ENCODE measurements around the gene ZNF738. TPM values are rescaled to one million over a fixed set of nuclear protein-coding genes. Genes with fewer than 3 reads are reported as not detected.
A peak's percentile ranks its signal among the peaks of the same experiment; 100 is the strongest.
"Not testable (repeated sequence)": the region's sequence is repeated elsewhere in the genome, so short reads cannot be mapped to it uniquely, and the experiment has no call there.

ZNF738 gene
- 2.4 TPM for total RNA-seq
- long read RNA-seq, partial matches to known transcripts = 1 of 1 reads
- long read RNA-seq, other reads (novel, unspliced or antisense) = 0 of 1 reads

DNA sequence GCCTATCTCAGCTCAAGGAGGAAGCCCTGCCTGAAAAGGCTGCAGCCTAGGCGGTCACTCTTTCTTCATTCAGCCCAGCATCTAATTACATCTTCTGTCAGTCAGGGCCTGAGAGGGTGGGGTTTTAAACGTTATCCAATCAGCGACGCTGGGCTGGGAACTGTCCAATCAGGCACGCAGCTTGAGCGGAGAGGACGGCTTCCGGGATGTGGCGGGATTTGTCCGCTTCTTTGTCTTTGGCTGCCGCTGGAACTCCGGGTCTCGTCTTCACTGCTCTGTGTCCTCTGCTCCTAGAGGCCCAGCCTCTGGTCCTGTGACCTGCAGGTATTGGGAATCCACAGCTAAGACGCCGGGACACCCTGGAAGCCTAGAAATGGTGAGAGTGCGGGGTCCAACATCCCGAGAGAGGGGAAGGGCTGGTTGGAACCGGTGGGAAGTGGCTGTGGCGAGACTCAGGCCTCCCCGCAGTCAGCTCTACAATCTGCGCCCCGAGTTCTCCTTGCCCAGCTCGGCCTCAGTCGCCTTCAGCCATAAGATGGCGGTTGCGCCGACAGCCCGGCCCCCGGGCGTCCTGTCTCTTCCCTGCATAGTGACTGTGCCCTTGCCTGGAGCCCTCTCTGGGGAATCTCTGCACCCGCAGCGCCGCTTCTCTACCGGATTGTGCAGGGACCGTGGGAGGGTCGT, at the start of gene ZNF738:
ZNF738 (plus strand) TSS at position 233 of the 684 bp plus-strand sequence; CDS start at position 374, 141 bp downstream.
- DNase-seq (ENCODE audit: low spot score) = peak; percentile 96

DNA sequence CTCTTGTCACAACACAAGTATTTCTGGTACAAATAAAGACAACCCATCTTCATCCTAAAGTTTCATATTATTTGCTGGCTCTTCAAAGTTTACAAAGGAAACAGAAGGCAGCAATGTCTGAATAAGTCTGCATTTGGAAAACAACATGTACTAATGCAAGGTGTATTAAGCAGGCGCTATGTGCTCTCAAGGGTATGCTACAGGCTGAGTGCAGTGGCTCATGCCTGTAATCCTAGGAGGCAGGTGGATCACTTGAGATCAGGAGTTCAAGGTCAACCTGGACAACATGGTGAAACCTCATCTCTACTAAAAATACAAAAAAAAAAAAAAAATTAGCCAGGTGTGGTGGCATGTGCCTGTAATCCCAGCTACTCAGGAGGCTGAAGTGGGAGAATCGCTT, 46.0 kb upstream of the ZNF738 start:
- DNase-seq (ENCODE audit: low spot score) = not testable (repeated sequence)

DNA sequence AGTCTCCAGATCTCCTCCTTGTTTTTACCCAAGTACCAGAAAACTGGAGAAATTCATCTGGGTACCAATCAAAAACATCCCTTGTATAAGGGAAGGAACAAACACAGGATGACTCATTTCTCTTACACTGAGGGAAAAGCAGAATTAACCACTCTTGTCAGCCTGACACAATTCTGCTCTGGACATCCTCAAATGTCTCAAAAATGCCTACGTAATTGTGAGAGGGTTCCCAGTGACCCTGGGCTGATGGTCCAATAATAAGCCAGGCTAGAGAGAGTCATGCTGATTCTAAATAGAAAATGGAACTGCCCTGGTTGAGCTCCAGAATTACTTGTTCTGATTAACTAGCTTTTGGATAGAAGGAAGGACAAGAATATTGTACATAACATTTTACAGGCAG, 44.1 kb upstream of the ZNF738 start:
- DNase-seq (ENCODE audit: low spot score) = no peak

DNA sequence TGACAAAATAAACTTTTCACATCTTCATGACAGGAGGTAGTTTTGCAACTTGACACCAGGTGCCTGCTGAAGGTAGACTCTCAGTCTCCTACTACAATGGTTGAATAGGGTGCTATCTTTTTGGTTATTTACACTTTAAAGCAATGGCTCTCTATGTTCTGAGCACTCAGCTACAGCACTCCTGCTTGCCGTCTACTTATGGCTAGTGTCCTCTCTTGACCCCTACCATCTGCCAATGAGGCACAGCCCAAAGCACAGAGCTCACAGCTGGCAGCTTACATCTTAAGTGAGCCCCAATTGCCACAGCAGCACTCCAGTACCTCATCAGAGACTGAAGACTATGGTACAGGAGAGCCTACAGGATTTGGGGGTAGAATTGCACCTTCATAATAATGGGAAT, 41.0 kb upstream of the ZNF738 start:
- DNase-seq (ENCODE audit: low spot score) = no peak

DNA sequence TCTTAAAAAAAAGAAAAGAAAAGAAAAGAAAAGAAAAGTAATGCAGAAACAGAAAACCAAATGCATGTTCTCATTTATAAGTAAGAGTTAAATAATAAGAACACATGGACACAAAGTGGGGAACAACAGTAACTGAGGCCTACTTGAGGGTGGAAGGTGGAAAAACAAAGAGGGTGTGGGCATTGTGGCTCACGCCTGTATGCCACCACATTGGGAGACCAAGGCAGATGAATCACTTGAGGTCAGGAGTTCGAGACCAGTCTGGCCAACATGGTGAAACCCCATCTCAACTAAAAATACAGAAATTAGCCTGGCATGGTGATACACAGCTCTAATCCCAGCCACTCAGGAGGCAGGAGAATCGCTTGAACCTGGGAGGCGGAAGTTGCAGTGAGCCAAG, 37.7 kb upstream of the ZNF738 start:
- DNase-seq (ENCODE audit: low spot score) = no peak

DNA sequence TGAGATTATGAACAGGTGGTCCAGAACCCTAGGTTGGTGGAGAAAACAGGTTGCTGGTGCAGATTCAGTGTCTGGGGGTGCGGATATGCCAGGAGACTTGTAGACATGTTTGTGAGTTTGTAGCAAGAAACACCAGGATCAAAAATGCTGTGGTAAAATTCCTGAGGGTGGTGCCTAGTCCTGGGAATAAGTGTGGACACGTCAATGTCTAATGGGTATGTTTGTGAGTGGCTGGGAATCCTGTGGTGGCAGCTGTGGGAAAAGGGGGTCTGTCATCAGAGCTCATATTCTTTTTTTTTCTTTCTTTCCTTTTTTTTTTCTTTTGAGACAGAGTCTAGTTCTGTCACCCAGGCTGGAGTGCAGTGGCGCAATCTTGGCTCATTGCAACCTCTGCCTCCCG, 36.8 kb upstream of the ZNF738 start:
- DNase-seq (ENCODE audit: low spot score) = no peak

DNA sequence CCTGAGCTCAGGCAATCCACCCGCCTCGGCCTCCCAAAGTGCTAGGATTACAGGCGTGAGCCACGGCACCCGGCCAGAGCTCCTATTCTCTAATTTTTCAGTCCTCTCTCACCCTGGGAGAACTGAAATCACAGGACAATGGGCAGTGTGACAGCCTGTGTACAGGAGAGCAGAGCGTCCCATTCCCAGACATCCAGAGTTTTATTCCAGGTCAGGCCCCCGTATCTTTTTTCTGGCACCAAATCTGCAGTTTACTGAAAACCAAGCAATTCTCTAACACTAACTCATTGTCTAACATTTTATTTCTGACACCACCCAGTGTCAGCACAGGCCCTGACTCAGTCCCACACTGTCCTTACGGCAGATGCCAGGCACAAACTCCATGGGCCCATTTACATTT, 36.3 kb upstream of the ZNF738 start:
- no peak for DNase-seq (ENCODE audit: low spot score)

DNA sequence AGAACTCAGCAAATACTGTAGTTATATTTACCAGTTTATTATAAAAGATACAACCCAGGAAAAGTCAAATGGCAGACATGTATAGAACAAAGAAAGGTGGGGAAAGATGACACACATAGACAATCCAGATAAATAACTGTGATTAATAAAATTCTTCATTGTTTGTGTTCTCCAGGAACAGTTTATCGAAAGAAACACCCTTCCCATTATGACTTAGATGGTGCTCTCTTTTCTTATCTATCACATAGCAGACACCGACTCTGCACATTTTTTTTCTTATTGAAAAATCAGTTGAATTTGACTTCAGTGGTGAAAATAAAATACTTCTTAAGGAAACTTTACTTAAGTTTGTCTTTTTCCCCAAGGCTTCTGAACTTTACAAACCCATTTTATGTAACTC, 35.8 kb upstream of the ZNF738 start:
- DNase-seq (ENCODE audit: low spot score) = no peak

DNA sequence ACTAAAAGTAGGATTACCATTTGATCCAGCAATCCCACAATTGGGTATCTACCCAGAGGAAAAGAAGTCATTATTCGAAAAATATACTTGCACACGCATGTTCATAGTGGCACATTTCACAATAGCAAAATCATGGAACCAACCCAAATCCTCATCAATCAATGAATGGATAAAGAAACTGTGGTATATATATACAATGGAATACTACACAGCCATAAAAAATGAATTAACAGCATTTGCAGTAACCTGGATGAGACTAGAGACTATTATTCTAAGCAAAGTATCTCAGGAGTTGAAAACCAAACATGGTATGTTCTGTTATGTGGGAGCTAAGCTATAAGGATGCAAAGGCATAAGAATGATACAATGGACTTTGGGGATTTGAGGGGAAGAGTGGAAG, 32.6 kb upstream of the ZNF738 start:
- DNase-seq (ENCODE audit: low spot score) = no peak

DNA sequence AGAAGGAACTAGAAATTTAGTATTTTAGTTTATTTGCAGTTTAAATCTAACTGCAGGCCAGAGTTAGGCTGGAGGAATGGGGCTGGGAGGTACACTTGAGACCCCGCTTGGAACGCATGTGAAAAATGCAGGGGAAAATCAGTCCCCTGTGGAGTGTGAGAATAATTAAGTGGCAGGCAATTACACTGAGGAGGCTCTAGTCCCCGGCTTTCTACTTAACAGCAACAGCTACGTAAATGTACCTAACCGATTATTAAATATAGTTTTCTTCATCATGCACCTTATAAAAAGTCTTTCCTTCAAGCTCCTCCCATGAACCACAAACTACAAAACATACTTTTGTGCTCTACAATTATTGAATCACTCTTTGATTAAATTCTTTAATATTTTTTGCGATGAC, 30.4 kb upstream of the ZNF738 start:
- DNase-seq (ENCODE audit: low spot score) = no peak

DNA sequence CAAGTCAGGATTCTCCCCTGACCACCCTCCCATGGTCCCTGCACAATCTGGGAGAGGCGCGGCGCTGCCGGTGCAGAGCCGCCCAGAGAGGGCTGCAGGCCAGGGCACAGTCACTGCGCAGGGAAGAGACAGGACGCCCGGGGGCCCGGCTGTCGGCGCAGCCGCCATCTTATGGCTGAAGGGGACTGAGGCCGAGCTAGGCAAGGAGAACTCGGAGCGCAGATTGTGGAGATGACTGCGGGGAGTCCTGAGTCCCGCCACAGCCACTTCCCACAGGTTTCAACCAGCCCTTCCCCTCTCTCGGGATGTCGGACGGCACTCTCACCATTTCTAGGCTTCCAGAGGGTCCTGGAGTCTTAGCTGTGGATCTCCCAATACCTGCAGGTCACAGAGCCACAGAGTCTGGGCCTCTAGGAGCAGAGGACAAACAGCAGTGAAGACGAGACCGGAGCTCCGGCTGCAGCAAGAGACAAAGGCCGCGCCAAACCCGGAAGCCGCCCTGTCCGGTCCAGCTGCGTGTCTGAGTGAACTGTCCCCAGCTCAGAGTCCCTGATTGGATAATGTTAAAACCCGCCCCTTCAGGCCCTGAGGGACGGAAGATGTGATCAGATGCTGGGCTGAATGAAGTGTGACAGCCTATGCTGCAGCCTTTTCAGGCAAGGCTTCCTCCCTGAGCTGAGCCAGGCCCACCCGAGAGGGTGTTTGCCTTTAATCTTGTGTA, 29.8 kb upstream of the ZNF738 start, which contains the start of gene ZNF708:
ZNF708 (minus strand) TSS at position 526 of the 721 bp plus-strand sequence; CDS start at position 328, 198 bp downstream.
- DNase-seq (ENCODE audit: low spot score) = peak; percentile 92

DNA sequence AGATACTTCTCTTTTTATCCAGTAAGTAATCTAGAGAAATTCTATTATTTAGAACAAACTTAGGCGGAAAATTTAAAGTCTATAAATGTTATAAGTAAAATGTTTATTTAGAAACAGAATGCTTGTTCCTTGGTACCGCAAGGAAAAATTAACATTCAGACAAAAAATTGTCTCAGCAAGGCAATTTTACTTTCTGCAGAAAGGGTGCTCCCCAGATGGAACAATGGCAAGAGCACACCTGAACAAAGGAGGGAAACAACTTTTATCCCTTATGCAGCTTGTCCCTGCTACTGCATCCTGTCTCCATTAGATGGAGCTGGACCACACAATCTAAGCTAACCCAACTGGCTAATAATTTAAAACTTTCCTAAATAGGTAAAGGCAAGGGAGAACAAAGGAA, 23.1 kb upstream of the ZNF738 start:
- DNase-seq (ENCODE audit: low spot score) = no peak

DNA sequence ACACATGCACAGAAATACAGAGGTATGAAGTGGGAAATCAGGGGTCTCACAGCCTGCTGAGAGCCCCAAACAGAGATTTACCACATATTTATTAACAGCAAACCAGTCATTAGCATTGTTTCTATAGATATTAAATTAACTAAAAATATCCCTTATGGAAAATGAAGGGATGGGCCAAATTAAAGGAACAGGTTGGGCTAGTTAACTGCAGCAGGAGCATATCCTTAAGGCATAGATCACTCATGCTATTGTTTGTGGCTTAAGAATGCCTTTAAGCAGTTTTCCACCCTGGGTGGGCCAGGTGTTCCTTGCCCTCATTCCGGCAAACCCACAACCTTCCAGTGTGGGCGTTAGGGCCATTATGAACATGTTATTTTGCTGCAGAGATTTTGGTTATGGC, 14.0 kb upstream of the ZNF738 start:
- not testable (repeated sequence) for DNase-seq (ENCODE audit: low spot score)

DNA sequence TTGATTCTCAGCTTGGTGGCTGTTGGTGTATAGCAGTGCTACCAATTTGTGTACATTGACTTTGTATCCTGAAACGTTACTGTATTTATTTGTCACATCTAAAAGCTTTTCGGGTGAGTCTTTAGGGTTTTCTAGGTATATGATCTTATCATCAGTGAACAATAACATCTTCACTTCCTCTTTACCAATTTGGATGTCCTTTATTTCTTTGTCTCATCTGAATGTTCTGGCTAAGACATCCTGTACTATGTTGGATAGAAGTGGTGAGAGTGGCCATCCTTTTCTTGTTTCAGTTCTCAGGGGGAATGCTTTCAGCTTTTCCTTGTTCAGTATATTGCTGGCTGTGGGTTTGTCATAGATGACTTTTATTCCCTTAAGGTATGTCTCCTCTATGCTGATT, 6.0 kb upstream of the ZNF738 start:
- DNase-seq (ENCODE audit: low spot score) = no peak

DNA sequence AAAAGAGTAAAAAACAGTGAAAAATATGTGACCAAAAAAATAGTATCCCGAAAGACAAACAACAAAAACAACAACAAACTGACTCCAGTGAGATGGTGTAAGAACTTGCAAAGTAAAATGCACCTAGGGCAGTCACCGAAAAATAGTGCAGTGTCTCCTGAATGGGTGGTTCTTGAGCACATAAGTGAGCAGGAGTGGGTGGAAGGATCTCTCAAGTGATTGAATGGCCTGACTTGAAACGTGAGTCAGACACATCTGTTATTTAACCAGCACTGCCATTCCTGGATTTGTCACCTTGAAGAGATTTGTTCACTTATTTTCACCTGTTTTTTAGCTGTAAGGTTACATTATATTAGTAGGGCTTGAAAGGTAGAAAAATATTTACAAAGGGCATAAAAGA, 3.5 kb downstream of the ZNF738 start:
- no peak for DNase-seq (ENCODE audit: low spot score)

DNA sequence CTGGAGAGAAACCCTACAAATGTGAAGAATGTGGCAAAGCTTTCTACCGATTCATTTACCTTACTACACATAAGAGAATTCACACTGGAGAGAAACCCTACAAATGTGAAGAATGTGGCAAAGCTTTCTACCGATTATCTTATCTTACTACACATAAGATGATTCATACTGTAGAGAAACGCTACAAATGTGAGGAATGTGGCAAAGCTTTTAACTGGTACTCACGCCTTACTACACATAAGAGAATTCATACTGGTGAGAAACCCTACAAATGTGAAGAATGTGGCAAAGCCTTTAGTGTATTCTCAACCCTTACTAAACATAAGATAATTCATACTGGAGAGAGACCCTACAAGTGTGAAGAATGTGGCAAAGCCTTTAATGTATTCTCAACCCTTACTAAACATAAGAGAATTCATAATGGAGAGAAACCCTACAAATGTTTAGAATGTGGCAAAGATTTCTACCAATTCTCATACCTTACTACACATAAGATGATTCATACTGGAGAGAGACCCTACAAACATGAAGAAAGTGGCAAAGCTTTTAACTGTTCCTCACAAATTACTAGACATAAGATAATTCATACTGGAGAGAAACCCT, 25.3 kb downstream of the ZNF738 start:
- DNase-seq (ENCODE audit: low spot score) = no peak

DNA sequence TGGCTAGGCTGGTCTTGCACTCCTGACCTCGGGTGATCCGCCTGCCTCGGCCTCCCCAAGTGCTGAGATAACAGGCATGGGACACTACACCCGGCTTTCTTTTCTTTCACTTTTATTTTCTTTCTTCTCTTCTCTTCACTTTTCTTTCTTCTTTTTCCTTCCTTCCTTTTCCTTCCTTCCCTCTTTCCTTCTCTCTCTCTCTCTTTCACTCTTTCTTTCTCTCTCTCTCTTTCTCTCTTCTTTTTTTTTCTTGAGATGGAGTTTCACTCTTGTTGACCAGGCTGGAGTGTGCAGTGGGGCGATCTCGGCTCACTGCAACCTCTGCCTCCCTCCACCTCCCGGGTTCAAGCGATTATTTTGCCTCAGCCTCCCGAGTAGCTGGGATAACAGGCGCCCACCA, 37.3 kb downstream of the ZNF738 start:
- no peak for DNase-seq (ENCODE audit: low spot score)

DNA sequence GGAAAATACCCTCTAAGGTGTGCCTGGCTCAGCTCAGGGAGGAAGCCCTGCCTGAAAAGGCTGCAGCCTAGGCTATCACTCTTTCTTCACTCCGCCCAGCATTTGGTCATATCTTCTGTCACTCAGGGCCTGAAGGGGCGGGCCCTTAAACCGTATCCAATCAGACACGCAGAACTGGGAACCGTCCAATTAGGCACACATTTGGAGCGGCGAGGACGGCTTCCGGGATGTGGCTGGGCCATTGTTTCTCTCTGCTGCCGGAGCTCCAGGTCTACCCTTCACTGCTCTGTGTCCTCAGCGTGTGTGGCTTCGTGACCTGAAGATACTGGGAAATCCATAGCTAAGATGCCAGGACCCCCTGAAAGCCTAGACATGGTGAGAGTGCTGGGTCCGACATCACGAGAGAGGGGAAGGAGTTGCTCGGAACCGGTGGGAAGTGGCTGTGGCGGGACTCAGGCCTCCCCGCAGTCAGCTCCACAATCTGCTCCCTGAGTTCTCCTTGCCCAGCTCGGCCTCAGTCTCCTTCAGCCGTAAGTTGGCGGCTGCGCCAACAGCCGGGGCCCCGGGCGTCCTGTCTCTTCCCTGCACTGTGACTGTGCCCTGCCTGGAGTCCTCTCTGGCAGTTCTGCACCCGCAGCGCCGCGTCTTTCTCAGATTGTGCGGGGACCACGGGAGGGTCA, 38.2 kb downstream of the ZNF738 start, which contains the start of gene ZNF493:
ZNF493 (plus strand) TSS at position 241 of the 680 bp plus-strand sequence; CDS start at position 346, 105 bp downstream.
- DNase-seq (ENCODE audit: low spot score) = peak; percentile 94

DNA sequence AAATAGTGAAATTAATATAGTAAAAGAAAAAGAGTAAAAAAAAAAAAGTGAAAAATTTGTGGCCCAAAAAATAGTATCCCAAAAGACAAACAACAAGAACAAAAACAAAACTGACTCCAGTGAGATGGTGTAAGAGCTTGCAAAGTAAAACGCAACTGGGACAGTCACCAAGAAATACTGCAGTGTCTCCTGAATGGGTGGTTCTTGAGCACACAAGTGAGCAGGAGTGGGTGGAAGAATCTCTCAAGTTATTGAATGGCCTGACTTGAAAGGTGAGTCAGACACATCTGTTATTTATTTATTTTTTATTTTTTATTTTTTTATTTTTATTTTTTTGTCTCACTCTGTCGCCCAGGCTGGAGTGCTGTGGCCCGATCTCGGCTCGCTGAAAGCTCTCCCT, 40.1 kb downstream of the ZNF738 start:
- no peak for DNase-seq (ENCODE audit: low spot score)

DNA sequence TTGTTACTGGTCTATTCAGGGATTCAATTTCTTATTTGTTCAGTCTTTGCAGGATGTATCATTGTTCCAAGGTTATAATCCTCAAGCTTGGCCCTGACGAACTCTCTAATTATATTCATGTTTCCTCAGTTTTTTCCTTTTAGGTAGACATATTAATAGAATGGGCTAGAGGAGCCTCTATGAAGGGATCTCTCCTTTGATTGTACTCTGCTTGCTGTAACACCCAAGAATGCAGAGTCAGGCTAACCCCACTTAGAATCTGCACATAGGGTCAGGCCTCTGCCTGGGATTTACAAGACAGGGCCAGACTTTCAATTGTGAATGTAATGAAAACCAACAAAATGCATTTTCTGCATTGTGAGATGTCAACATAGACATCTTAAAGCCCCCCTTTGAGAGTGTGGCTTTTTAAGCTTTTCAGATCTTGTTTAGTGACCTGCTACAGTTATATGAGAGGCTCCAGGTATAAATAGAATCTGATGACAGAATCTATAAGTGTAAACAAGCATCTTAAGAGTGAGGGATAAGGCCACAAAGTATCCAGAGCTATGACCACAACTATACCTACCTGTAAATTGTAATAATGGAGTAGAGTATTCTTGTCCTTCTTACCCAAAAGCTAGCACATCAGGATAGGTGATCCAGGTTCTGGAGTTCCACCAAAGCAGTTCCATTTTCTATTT, 43.6 kb downstream of the ZNF738 start:
- DNase-seq (ENCODE audit: low spot score) = no peak

DNA sequence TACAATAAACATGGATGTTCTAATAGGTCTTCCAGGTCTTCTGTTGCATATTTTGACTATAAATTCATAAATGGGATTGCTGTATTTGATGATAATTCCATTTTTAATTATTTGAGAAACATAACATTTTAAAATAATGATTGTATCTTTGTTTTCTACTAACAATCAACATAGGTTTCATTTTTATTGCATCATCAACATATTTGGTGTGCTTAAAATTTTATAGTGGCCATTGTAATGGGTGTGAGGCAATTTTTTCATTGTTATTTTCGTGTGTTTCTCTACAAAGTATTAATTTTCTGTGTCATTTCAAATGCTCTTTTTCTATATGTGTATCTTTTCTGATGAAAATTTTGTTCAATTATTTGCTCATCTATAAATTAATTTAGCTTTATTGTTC, 51.4 kb downstream of the ZNF738 start:
- DNase-seq (ENCODE audit: low spot score) = no peak
